ENCODE measurements around the gene UBE4B.
"Not testable (repeated sequence)": the region's sequence is repeated elsewhere in the genome, so short reads cannot be mapped to it uniquely, and the experiment has no call there.

The UBE4B gene

DNA sequence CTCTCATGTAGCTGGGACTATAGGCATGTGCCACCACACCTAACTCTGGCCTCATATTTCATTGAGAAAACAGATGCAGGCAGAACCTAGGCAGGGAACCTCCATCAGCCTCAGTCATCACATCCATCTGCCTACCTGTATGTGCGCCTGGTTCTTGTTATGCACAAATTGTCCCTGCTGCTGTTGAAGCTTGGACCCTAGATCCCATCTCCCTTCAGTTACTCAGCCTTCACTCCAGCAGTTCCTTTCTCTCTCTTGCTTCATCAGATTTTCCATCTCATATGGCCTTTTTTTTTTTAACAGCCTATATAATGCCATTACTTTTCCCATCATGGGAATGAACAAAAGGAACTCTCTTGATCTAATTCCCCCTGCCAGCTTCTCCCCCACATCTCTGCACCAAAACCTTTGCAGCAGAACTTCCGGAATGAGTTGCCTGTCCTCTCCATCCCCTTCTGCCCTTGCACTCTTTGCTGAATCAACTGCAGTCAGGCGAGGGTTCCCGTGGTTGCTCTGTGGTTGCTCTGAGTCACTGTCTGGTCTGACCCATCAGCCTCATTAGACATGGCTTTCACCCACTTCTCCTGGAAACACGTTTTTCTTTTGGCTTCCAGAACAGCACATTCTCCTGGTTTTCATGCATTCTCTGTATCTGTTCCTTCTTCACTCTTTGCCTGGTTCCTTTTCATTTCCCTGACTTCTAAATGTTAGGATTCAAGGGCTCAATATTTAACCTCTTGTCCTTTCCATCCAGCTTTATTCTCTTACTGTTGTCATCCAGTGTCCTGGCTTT is 41.5 kb downstream of the UBE4B start:
- DNase-seq, result peak; percentile 48

- no peak for DNase-seq
Observed at GRCh38 chr1:10074852-10075730, 42.3 kb downstream of the UBE4B start.

DNA sequence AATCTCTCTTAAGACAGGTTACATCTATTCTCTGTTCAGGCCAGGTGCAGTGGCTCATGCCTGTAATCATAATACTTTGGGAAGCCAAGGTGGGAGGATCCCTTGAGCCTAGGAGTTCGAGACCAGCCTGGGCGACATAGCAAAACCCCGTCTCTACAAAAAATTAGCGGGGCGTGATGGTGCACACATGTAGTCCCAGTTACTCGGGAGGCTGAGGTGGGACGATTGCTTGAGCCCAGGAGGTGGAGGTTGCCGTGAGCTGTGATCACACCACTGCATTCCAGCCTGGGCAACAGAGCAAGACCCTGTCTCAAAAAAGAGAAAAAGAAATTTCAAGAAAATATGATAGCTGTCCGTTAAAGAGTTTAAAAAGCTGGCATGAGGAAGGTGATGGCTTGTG is 43.0 kb downstream of the UBE4B start:
- no peak for DNase-seq

DNA sequence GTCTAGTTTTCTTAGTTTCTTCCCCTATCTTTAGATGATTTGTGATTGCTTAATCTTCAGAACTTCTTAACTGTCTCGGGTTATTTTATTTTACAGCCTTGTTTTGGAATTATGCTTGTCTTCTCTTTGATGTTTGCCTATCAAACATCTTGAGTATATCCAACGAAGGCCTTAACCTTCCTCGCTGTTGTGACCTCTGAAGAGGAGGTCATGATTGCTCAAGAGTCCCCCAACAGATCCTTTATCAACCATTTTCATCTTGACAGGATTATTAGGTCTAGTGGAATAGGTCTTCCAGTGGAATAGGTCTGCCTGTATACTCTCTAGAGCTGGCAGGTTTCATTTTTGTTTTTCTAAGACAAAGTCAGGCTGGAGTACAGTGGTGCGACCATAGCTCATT is 45.7 kb downstream of the UBE4B start:
- DNase-seq, result no peak

- DNase-seq, result no peak
Observed at GRCh38 chr1:10080523-10080922, 47.8 kb downstream of the UBE4B start.

GRCh38 chr1:10082785-10083479 is 50.2 kb downstream of the UBE4B start:
- DNase-seq, result no peak

GRCh38 chr1:10084045-10084444 is 51.3 kb downstream of the UBE4B start:
- DNase-seq, result no peak

DNA sequence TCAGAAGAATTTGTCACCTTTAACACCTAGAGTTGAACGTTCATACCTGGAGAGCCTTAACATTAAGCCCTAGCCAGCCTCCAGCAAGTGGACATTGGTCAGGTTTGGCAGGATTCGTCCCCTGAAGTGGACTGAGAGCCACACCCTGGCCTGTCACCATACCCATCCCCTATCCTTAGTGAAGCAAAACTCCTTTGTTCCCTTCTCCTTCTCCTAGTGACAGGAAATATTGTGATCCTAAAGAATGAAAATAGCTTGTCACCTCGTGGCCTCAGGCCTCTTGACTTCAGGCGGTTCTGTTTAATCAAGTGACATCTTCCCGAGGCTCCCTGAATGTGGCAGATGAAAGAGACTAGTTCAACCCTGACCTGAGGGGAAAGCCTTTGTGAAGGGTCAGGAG is 52.3 kb downstream of the UBE4B start:
- no peak for DNase-seq

DNA sequence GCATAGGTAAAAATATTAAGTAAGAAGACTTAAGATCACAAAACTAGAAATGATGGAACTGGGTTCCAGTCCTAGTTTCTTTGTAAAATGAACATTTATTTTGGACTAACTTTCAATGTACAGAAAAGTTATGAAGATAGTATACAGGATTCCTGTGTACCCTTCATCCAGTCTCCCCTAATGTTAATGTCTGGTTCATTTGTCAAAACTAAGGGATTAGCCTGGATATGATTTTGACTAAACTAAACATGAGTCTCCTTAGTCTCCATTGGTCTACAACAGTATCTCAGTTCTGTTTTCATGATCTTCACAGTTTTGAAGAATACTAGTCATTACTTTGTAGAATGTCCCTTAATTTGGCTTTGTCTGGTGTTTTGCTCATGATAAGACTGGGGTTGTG is 54.5 kb downstream of the UBE4B start:
- no peak for DNase-seq

- no peak for DNase-seq
Observed at GRCh38 chr1:10101929-10102328, 69.2 kb downstream of the UBE4B start.

- no peak for DNase-seq
Observed at GRCh38 chr1:10103193-10103592, 70.4 kb downstream of the UBE4B start.

- no peak for DNase-seq
Observed at GRCh38 chr1:10104834-10105233, 72.1 kb downstream of the UBE4B start.

- no peak for DNase-seq
Observed at GRCh38 chr1:10105484-10105883, 72.7 kb downstream of the UBE4B start.

DNA sequence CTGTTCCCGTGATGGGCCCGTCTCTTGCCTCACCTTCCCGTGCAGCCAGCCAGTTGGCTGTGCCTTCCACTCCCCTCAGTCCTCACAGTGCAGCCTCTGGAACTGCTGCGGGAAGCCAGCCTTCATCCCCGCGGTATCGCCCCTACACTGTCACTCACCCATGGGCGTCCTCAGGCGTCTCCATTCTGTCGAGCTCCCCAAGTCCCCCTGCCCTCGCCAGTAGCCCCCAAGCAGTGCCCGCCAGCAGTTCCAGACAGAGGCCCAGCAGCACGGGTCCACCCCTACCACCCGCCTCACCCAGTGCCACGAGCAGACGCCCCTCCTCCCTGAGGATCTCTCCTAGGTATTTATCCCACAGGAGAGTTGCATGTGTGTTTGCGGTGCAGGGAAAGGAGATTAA is 73.5 kb downstream of the UBE4B start:
- DNase-seq, result no peak

DNA sequence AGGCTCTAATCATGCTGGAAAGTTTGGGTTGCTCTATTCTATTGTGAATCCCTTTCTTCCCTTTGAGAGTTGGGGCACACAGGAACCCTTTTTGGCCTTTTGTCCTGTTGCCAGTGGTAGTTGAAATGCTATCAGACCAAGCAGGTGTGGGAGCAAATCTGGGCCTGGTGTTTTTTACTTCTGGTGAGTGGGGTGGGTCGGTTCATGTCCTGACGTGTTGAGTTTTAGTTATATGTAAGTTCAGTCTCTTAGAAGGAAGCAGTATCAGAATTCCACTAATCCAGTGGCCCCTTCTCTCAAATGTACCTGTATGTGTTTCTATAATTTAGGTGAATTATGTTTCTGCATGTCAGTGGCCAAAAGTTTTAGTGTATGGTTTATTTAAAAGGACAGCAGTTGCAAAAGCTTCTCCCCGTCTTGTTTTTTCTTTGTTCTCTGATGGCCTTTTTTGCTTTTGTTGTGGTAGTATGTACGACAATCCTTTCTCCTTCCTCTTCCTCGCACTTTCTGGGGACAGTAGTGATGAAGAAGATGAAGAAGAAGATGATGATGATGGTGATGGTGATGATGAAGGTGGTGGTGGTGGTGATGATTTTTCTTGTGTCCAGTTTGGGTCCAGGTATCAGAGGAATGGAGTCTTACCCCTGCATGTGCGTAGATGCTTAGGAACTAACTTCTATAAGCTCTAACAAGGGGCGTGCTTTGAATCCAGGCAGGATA is 74.2 kb downstream of the UBE4B start:
- no peak for DNase-seq

- not testable (repeated sequence) for DNase-seq
Observed at GRCh38 chr1:10107476-10107847, 74.7 kb downstream of the UBE4B start.

DNA sequence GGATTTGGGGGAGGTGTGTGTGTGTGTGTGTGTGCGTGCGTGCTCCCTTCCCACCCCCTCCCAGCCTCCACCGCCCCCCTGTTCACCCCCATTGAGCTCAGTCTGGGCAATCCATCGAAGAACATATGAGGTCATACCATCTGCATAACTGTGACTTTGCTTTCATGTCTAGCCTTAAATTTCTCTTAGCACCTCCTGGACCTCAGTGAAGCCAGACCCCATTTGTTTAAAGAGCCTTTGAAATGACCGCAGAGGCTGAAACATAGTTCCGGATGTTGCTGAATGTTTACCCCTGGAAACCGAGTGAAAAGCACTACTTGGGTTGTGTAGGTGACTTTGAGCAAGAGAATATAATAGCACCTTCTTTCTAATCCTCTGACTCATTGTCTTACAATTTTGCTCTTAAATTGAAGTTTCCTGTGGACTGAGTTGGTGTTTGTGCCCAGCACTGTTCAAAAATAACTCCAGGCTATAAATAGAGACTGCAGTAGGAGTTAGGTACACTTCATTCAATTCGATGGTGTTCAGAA is 75.4 kb downstream of the UBE4B start:
- no peak for DNase-seq

- DNase-seq, result no peak
Observed at GRCh38 chr1:10108948-10109708, 76.4 kb downstream of the UBE4B start.

GRCh38 chr1:10113501-10113900 is 80.7 kb downstream of the UBE4B start:
- no peak for DNase-seq

DNA sequence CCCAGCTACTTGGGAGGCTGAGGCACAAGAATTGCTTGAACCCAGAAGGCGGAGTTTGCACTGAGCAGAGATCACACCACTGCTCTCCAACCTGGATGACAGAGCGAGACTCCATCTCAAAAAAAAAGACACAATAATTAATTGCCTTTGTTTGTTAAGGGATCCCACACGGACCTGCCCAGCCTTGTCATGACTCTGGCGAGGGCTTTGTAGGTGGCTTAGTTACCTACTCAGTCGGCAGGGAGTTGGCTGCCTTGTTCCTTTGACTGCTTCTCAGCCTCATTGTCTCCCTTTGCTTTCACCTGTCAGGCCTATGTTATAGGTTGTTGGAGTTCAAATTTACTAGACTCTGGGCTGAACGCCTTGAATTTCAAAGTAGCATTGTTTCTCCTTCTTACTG is 82.0 kb downstream of the UBE4B start:
- no peak for DNase-seq

DNA sequence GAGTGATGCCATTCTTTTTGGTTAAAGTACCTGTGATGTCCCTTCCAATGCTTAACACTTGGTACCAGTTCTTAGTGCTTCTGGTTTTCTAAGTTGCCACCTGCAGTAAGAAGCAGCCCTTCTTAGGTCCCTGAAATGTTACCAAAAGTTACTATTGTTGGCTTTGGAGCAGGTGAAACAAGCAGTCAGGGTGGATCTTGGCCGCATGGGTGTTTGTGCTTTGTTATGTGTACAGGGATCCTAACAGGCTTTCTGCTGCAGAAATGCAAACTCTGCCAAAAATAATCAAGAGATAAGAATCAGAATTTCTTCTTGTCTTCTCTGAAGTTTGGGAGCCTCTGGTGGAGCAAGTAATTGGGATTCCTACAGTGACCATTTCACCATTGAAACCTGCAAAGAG is 84.4 kb downstream of the UBE4B start:
- DNase-seq, result no peak

DNA sequence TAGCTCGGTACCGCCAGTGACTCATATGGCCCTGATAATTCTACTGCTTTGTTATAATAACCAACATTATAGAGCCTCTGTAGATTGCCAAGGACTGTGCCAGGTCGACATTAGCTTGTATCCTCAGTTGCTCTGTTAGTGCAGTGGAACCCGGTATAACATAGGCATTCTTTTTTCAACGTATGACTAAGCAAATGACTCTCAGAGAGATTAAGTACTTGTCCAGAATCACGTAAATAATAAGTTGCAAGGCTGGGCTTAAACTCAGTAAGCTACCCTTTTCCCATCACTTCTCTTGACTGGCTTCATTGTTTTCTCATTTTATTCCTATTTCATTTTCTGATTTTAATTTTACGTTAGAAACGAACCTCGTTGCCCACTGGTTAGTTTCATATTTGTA is 85.1 kb downstream of the UBE4B start:
- no peak for DNase-seq
